Smooth muscle cell (in vitro differentiated cells): Measurements from ENCODE around the gene EEPD1. TPM values are rescaled to one million over a fixed set of nuclear protein-coding genes. Genes with fewer than 3 reads are reported as not detected.

ENCODE experiments used
- DNase-seq: peaks from one replicate; lab custom pipeline; 2025; ENCODE audit not compliant: unreplicated experiment; lab: John Stamatoyannopoulos, UW
- H2AFZ ChIP-seq: fragments of 200-600 bp; sonication (generic); 2 replicates; pipeline ENCODE4 v1.6.0; 2016; ENCODE audit warnings: antibody characterized with exemption, low read depth, mild to moderate bottlenecking
- H3F3A ChIP-seq: fragments of 200-600 bp; sonication (generic); 2 replicates; pipeline ENCODE4 v1.6.0; 2017; ENCODE audit warnings: antibody characterized with exemption, low read depth
- H3K27ac ChIP-seq: fragments of 200-600 bp; sonication (generic); 2 replicates; pipeline ENCODE4 v1.5.1; 2016; ENCODE audit warnings: low read depth, mild to moderate bottlenecking
- H3K27me3 ChIP-seq: fragments of 200-600 bp; sonication (generic); 2 replicates; pipeline ENCODE4 v1.6.1; 2016; ENCODE audit warnings: low read depth, mild to moderate bottlenecking
- H3K36me3 ChIP-seq: fragments of 200-600 bp; sonication (generic); 2 replicates; pipeline ENCODE4 v1.5.1; 2016; ENCODE audit warnings: low read depth
- H3K4me1 ChIP-seq: fragments of 200-600 bp; sonication (generic); 2 replicates; pipeline ENCODE4 v1.5.1; 2016; ENCODE audit warnings: low read depth
- H3K4me2 ChIP-seq: fragments of 200-600 bp; sonication (generic); 2 replicates; pipeline ENCODE4 v1.6.0; 2016; ENCODE audit warnings: mild to moderate bottlenecking
- H3K4me3 ChIP-seq: fragments of 200-600 bp; sonication (generic); 2 replicates; pipeline ENCODE4 v1.5.1; 2016; ENCODE audit warnings: mild to moderate bottlenecking
- H3K79me2 ChIP-seq: fragments of 200-600 bp; sonication (generic); 2 replicates; pipeline ENCODE4 v1.6.0; 2016; ENCODE audit warnings: low read depth, mild to moderate bottlenecking
- H3K9ac ChIP-seq: fragments of 200-600 bp; sonication (generic); 2 replicates; pipeline ENCODE4 v1.6.0; 2016; ENCODE audit warnings: low read depth
- H3K9me3 ChIP-seq: fragments of 200-600 bp; sonication (generic); replicated peaks from 2 replicates; pipeline ENCODE4 v1.5.1; 2016; ENCODE audit warnings: low read depth
- H4K20me1 ChIP-seq: fragments of 200-600 bp; sonication (generic); 2 replicates; pipeline ENCODE4 v1.6.0; 2016; ENCODE audit warnings: low read depth
- CTCF ChIP-seq: fragments of 200-600 bp; sonication (generic); IDR thresholded peaks from 2 replicates; pipeline ENCODE4 v1.5.1; 2017; ENCODE audit warnings: borderline replicate concordance, mild to moderate bottlenecking, antibody characterized with exemption; ENCODE audit not compliant: insufficient read depth, poor library complexity, severe bottlenecking
- WGBS: methylation state at CpG from one replicate; pipeline ENCODE4 v1.1.7; 2016; ENCODE audit warnings: low lambda C conversion rate; 5-methylcytosine and 5-hydroxymethylcytosine counted together
- polyA plus RNA-seq: library from polyadenylated mRNA; unstranded; fragments of >200 nt; fragmentation: Nextera tagmentation; extraction: Ambion mirVana; gene quantifications from 2 replicates; pipeline ENCODE4 v1.2.1, GENCODE V29; 2016
- total RNA-seq: library from RNA; depleted of rRNA; stranded (reverse); fragments of >200 nt; gene quantifications from 2 replicates; pipeline ENCODE4 v1.2.3, GENCODE V29; 2014

Gene EEPD1
- total and polyA plus RNA-seq, 2 experiments from 2014 or later = 1.5 TPM

- no peaks in the 10 kb centered on the region for H3K27me3 ChIP-seq
- H3K27ac ChIP-seq = no peak overlapping the region
- H3K79me2 ChIP-seq = no peaks in the 10 kb centered on the region
- no peak for TF ChIP-seq CTCF
- no peak overlapping the region for H2AFZ ChIP-seq
- 74% methylated on average over 9 of the region's 9 CpGs for WGBS
- H3K4me3 ChIP-seq = no peak overlapping the region
- H3K4me2 ChIP-seq = no peak overlapping the region
- peaks cover 5% of the 10 kb centered on the region for H3F3A ChIP-seq
- no peaks in the 10 kb centered on the region for H3K9me3 ChIP-seq
- H4K20me1 ChIP-seq = no peaks in the 10 kb centered on the region
- DNase-seq = no peak
- no peaks in the 10 kb centered on the region for H3K4me1 ChIP-seq
- no peaks in the 10 kb centered on the region for H3K36me3 ChIP-seq
- H3K9ac ChIP-seq = no peak overlapping the region
These were observed 49.3 kb downstream of the EEPD1 start for GRCh38 chr7:36202398-36202797.

GRCh38 chr7:36203071-36203790, 50.2 kb downstream of the EEPD1 start:
- H3K36me3 ChIP-seq = no peaks in the 10 kb centered on the region
- 46% methylated on average over 8 of the region's 8 CpGs for WGBS
- no peak for TF ChIP-seq CTCF
- no peak overlapping the region for H3K4me2 ChIP-seq
- H3K79me2 ChIP-seq = no peaks in the 10 kb centered on the region
- no peaks in the 10 kb centered on the region for H3K9me3 ChIP-seq
- H3K9ac ChIP-seq = no peak overlapping the region
- H3K27ac ChIP-seq = no peak overlapping the region
- H3K4me1 ChIP-seq = peaks cover 3% of the 10 kb centered on the region
- H3K27me3 ChIP-seq = no peaks in the 10 kb centered on the region
- DNase-seq = no peak
- H3K4me3 ChIP-seq = no peak overlapping the region
- H4K20me1 ChIP-seq = no peaks in the 10 kb centered on the region
- no peak overlapping the region for H2AFZ ChIP-seq
- peaks cover 5% of the 10 kb centered on the region for H3F3A ChIP-seq

- TF ChIP-seq CTCF = no peak
- no peak overlapping the region for H3K4me2 ChIP-seq
- no peaks in the 10 kb centered on the region for H3K36me3 ChIP-seq
- 92% methylated on average over 5 of the region's 5 CpGs for WGBS
- H3K4me3 ChIP-seq = no peak overlapping the region
- peaks cover 5% of the 10 kb centered on the region for H3K4me1 ChIP-seq
- no peak overlapping the region for H3K9ac ChIP-seq
- peaks cover 8% of the 10 kb centered on the region for H3F3A ChIP-seq
- no peaks in the 10 kb centered on the region for H3K27me3 ChIP-seq
- no peak overlapping the region for H3K27ac ChIP-seq
- H3K9me3 ChIP-seq = no peaks in the 10 kb centered on the region
- H2AFZ ChIP-seq = no peak overlapping the region
- H3K79me2 ChIP-seq = no peaks in the 10 kb centered on the region
- DNase-seq = no peak
- H4K20me1 ChIP-seq = no peaks in the 10 kb centered on the region
These were observed 51.1 kb downstream of the EEPD1 start for GRCh38 chr7:36204044-36204663.
